SK-N-SH treated with all-trans-retinoic acid at 6 μM for 48 hours (cell line): ENCODE results near the gene CDHR3.

Experiments used
- ARNTL ChIP-seq: fragments of 450-650 bp; formaldehyde crosslinking; IDR thresholded peaks from 2 replicates; pipeline ENCODE4 v1.5.0; 2020; ENCODE audit warnings: low read depth, mild to moderate bottlenecking, moderate library complexity, borderline replicate concordance
- CSDC2 ChIP-seq: fragments of 250-450 bp; sonication (Bioruptor Pico); IDR thresholded peaks from 2 replicates; pipeline ENCODE4 v1.5.0; 2020; ENCODE audit warnings: mild to moderate bottlenecking, moderate library complexity
- ISL1 ChIP-seq: fragments of 250-450 bp; sonication (Bioruptor Pico); IDR thresholded peaks from 2 replicates; pipeline ENCODE4 v2.1.2; 2022; ENCODE audit warnings: mild to moderate bottlenecking, moderate library complexity
- PATZ1 ChIP-seq: fragments of 250-450 bp; sonication (Bioruptor Pico); IDR thresholded peaks from 2 replicates; pipeline ENCODE4 v1.8.0; 2020; ENCODE audit warnings: mild to moderate bottlenecking, moderate library complexity, borderline replicate concordance
- RARB ChIP-seq: fragments of 250-450 bp; sonication (Bioruptor Pico); IDR thresholded peaks from 2 replicates; pipeline ENCODE4 v1.8.0; 2021; ENCODE audit warnings: mild to moderate bottlenecking, moderate library complexity
- SNAI2 ChIP-seq: fragments of 250-450 bp; sonication (Bioruptor Pico); IDR thresholded peaks from 2 replicates; pipeline ENCODE4 v1.5.0; 2020; ENCODE audit warnings: mild to moderate bottlenecking, moderate library complexity
- TCF4 ChIP-seq: fragments of 250-450 bp; sonication (Bioruptor Pico); IDR thresholded peaks from 2 replicates; pipeline ENCODE4 v1.8.0; 2021; ENCODE audit warnings: mild to moderate bottlenecking, moderate library complexity, borderline replicate concordance
- ZC3H10 ChIP-seq: fragments of 250-450 bp; sonication (Bioruptor Pico); IDR thresholded peaks from 2 replicates; pipeline ENCODE4 v1.5.1; 2021; ENCODE audit warnings: mild to moderate bottlenecking, moderate library complexity
- ZFP30 ChIP-seq: fragments of 450-650 bp; formaldehyde crosslinking; IDR thresholded peaks from 2 replicates; pipeline ENCODE4 v1.5.0; 2022; ENCODE audit warnings: mild to moderate bottlenecking, moderate library complexity

GRCh38 chr7:106038289-106038688 is 75.2 kb downstream of the CDHR3 start:
- no peak for TF ChIP-seq ISL1
- TF ChIP-seq SNAI2: no peak
- no peak for TF ChIP-seq PATZ1 (CRISPR knock-in tag)
- TF ChIP-seq ARNTL (CRISPR knock-in tag): no peak
- no peak for TF ChIP-seq RARB
- TF ChIP-seq TCF4 (CRISPR knock-in tag): no peak
- no peak for TF ChIP-seq ZFP30 (CRISPR knock-in tag)
- TF ChIP-seq ZC3H10: no peak
- no peak for TF ChIP-seq CSDC2 (CRISPR knock-in tag)
